H1 (cell line): Measurements from ENCODE around the gene IGLON5. TPM values are rescaled to one million over a fixed set of nuclear protein-coding genes. Genes with fewer than 3 reads are reported as not detected.

Experiments used
- GABPA ChIP-seq: IDR thresholded peaks from 2 replicates; pipeline ENCODE4 v1.6.1; 2011; ENCODE audit warnings: mild to moderate bottlenecking, low read length, moderate library complexity, borderline replicate concordance; ENCODE audit not compliant: insufficient read depth
- SAP30 ChIP-seq: fragments of 300-600 bp; sonication (generic); IDR thresholded peaks from 2 replicates; pipeline ENCODE4 v1.7.1; 2012; ENCODE audit warnings: low read length, moderate library complexity, mild to moderate bottlenecking, inconsistent platforms; ENCODE audit not compliant: insufficient read depth, insufficient replicate concordance
- polyA plus RNA-seq, 7 experiments: library from polyadenylated mRNA; depleted of rRNA in 3 of 7; stranded (reverse) in 5 of 7; unstranded in 2 of 7; fragments of >200 nt in 5 of 7; fragments of 200-250 nt in 2 of 7; gene quantifications; 1 replicate in 5 of 7; 2 replicates in 1 of 7; 4 replicates in 1 of 7; pipeline versions ENCODE4 v1.2.1 to v1.2.3, GENCODE V29; 2011 to 2013; ENCODE audit warnings: missing spikeins in 2 of 7, mixed read lengths in 2 of 7
- total RNA-seq: library from RNA; stranded (reverse); fragmentation: NEBNext Ultra II Directional; extraction: Animal tissue kit (Norgen Biotek cat#: 25700); gene quantifications from 2 replicates; pipeline ENCODE4 v1.2.1, GENCODE V29; 2021

IGLON5 gene
- total and polyA plus RNA-seq, 2 of the 8 experiments (the other 6 are each of a cell fraction or from before 2014, with no cell fraction given), result 31.8 to 34.6 TPM

DNA sequence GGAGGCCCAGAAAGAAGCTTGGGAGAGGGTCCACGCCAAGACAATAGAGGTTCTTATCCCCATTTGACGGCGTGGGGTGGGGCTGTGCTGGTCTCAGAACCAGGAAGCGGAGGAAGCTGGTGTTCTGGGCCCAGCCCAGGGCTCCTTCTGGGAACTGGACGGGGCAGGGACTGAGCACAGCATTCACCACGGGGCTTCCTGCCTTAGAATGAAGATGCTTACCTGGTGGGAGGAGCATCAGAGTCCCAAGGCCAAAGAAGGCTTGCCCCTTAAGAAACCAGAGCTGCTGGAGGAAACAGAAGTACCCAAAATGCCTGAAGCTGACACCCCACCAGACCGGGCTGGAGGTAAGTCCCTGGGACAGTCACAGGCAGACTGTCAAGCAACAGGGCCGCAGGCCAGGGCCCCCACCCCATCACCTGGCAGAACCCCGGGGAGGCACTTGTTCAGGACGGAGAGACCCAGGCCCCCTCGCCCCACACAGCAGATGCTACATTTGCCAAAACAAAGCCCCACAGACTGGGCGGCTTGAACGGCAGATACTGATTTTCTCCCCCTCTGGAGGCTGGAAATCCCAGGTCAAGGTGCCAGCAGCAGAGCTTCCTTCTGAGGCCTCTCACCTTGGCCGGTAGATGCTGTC, 17.8 kb upstream of the IGLON5 start (continued):
- no peak for TF ChIP-seq SAP30
- no peak for TF ChIP-seq GABPA
